NB4 (cell line): ENCODE data around the gene PERCC1.
A peak's percentile ranks its signal among the peaks of the same experiment; 100 is the strongest.

ENCODE experiments used
- DNase-seq: peaks from one replicate; pipeline ENCODE4 v3.0.0; 2010; ENCODE audit warnings: low read depth
- H3K4me3 ChIP-seq: one replicate; pipeline ENCODE4 v1.5.1; 2011; ENCODE audit warnings: mild to moderate bottlenecking, low read depth, low read length, moderate library complexity
- MAX ChIP-seq: IDR thresholded peaks from 2 replicates; pipeline ENCODE4 v1.6.1; 2011; ENCODE audit warnings: low read depth, low read length
- MYC ChIP-seq: IDR thresholded peaks from 2 replicates; pipeline ENCODE4 v1.6.1; 2011; ENCODE audit warnings: low read depth, low read length
- POLR2A ChIP-seq: IDR thresholded peaks from 2 replicates; pipeline ENCODE4 v1.6.1; 2011; ENCODE audit warnings: mild to moderate bottlenecking; ENCODE audit not compliant: insufficient read length; ENCODE audit errors: extremely low read depth
- TF ChIP-seq, protein P1 (sequence below): IDR thresholded peaks from one replicate; pipeline ENCODE4 v1.5.1; 2012; ENCODE audit warnings: low read depth, low read length

PERCC1 gene

DNA sequence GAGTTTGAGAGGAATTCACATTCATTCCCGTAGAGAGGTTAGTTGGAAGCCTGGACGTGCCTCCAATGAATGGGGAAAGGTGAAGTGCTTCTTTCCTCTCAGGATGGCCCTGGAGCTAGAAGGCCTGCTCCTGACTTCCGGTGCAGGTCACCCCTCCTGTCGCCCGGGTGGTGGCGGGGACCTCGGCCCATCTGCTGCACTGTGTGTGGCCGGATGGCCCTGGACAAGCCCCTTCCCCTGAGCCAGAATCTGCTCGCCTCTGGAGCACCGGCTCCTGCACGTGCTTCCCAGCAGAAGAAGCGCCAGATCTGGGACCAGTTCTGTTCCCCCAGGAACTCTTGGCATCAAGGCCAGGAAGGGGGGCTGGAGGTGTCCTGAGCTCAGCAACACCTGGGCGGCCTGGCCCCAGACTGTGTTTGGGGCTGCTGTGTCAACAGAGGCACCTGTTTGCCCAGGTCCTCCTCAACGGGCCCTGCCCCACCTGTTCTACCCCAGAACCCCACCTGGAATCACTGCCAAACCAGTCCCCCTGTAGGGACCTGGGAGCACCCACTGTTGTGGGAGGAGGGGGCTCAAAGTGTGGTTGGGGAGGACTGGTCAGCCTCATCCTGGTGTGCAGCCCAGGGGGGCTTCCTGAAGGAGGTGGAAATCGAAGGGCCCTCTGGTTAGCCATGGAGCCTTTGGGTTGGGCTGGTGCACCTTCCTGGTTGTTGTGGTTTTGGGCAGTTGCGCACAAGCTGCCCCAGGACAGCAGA lies 5.1 kb upstream of the PERCC1 start:
- DNase-seq, result no peak

DNA sequence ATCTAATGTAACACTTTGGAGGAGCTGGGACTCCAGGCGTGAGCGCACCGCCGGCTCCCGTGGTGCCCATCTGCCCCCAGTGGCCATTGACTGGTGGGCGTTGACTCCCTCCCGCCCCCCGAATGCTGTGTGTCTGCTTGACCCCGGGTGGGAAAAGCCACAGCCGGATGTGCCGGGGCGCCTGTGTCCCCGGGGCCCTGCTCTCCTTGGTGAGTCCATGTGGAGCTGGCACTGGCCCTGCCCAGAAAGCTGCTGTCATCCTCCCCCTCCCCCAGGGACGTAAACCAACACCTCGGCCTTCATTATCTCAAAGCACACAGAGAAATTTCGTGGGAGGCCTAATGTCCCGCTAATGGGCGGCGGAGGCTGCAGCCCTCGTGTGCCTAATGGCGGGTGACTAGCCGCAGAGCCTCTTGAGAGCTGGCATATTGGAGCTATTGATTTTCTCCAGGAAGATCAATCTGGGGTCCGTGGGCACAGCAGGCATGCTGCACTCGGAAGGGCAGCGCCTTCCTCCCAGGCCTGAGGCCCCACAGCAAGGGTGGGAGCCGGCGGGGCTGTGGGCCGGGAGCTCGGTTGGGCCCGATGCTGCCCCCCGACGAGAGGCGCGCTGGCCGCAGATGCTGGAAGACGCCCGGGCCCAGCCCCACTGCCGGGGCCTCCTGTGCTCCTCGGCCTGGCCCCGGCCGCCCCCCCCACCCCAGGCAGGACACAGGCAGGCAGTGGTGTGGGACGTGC lies 4.0 kb upstream of the PERCC1 start:
- no peak for TF ChIP-seq MAX
- TF ChIP-seq MYC, result no peak
- TF ChIP-seq, protein P1, sequence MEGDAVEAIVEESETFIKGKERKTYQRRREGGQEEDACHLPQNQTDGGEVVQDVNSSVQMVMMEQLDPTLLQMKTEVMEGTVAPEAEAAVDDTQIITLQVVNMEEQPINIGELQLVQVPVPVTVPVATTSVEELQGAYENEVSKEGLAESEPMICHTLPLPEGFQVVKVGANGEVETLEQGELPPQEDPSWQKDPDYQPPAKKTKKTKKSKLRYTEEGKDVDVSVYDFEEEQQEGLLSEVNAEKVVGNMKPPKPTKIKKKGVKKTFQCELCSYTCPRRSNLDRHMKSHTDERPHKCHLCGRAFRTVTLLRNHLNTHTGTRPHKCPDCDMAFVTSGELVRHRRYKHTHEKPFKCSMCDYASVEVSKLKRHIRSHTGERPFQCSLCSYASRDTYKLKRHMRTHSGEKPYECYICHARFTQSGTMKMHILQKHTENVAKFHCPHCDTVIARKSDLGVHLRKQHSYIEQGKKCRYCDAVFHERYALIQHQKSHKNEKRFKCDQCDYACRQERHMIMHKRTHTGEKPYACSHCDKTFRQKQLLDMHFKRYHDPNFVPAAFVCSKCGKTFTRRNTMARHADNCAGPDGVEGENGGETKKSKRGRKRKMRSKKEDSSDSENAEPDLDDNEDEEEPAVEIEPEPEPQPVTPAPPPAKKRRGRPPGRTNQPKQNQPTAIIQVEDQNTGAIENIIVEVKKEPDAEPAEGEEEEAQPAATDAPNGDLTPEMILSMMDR, result no peak
- no peak for TF ChIP-seq POLR2A
- no peak overlapping the region for H3K4me3 ChIP-seq
- DNase-seq, result no peak

More for the DNA sequence above, 5.1 kb upstream of the PERCC1 start:
- TF ChIP-seq MAX (no peak), MYC (no peak)
- TF ChIP-seq, protein P1, result no peak
- H3K4me3 ChIP-seq, result no peak overlapping the region

DNA sequence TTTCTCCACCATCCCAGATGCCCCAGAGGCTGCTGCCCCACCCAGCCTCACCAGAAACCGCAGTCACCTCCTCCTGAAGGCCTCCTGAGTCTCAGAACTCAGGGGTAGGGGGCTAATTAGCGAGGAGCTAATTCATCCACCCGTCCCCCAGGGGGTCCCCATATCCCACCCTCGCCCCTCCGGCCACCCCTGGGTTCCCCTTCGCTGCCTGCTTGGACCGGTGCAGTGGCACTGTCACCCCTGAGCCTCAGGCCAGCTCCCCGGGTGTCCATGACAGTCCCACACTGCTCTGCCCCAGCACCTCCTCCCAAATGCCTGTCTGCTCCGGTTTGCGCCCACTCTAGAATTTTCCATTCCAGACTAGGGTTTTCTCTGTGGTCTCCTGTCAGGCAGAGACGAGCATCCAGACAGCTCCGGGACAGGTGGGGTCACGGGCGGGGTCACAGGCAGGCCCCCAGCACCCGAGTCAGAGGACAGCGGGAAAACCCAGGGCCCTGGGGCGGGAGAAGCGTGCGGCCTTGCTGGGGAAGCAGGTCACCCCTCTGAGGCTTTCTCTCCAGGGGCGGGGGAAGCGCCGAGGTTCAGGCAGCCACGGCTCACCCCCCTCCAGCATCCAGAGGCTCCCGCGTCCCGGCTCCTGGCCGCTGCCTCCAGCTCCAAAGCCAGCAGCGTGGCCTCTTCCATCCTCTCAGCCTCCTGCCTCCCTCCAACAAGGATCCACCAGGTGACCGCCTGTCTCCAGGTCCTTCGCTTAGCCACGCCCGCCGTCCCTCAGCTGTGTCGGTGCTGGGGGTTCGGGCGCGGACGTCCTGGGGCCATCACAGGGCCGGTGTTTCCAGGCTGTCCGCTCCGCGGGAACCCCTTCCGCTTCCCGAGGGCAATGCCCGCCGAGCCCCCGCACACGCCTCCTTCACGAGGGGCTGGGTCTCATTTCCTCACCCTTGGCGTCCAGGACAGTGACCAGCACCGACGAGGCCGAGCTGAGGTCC lies 3.1 kb upstream of the PERCC1 start:
- DNase-seq, result no peak
- TF ChIP-seq POLR2A, result no peak
- no peak for TF ChIP-seq MYC
- TF ChIP-seq, protein P1, result no peak
- TF ChIP-seq MAX, result no peak
- H3K4me3 ChIP-seq, result no peak overlapping the region

- H3K4me3 ChIP-seq, result no peak overlapping the region
- TF ChIP-seq, protein P1, result peak; percentile 25
- TF ChIP-seq MYC (no peak), POLR2A (no peak), MAX (peak; percentile 5; the same call in 1 of the 2 replicates)
- peak; percentile 57 for DNase-seq
These were observed 2.4 kb upstream of the PERCC1 start for GRCh38 chr16:1428511-1428910.

- H3K4me3 ChIP-seq, result no peak overlapping the region
- TF ChIP-seq POLR2A (no peak), MAX (no peak)
- no peak for DNase-seq
These were observed 1.9 kb upstream of the PERCC1 start for GRCh38 chr16:1429012-1429411.
